ENCODE data around the gene KCNIP3. TPM values are rescaled to one million over a fixed set of nuclear protein-coding genes. Genes with fewer than 3 reads are reported as not detected.

Gene KCNIP3
- total RNA-seq, 1 experiment from 2014 or later = 4.5 TPM

DNA sequence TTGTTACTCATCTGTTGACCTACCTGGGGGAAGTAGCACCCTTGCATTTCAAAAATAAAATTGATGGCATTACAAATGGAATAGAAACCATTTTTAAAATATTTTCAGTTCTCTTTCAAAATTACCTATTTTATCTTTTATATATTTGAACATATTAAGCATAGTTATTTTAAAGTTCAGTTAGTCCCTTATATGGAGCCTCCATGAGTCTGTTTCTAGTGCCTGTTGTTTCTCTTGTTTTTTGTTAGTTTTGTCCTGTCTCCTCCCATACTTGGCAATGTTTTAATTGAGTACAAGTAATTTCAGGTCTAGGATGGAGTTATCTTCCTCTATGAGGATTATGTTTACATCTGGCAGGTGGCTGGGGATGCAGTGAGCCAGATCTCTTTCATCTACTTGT is 5.9 kb upstream of the KCNIP3 start:
- peaks cover 40% of the 10 kb centered on the region; the same call in 1 of the 2 replicates for H3K36me3 ChIP-seq (ENCODE audit: low read depth)
- intact Hi-C loops (cut with micrococcal nuclease; ENCODE audit: unreplicated experiment) = no loop called here
- no peaks in the 10 kb centered on the region for H3K27me3 ChIP-seq (ENCODE audit: insufficient read depth, low read depth)
- ChIA-PET POLR2A (ENCODE audit: unreplicated experiment) (no interaction called here), CTCF (no interaction called here)
- no peak for TF ChIP-seq EZH2 (IDR thresholded peaks at IDR 0.05; ENCODE audit: low read depth)
- TF ChIP-seq, protein P1, sequence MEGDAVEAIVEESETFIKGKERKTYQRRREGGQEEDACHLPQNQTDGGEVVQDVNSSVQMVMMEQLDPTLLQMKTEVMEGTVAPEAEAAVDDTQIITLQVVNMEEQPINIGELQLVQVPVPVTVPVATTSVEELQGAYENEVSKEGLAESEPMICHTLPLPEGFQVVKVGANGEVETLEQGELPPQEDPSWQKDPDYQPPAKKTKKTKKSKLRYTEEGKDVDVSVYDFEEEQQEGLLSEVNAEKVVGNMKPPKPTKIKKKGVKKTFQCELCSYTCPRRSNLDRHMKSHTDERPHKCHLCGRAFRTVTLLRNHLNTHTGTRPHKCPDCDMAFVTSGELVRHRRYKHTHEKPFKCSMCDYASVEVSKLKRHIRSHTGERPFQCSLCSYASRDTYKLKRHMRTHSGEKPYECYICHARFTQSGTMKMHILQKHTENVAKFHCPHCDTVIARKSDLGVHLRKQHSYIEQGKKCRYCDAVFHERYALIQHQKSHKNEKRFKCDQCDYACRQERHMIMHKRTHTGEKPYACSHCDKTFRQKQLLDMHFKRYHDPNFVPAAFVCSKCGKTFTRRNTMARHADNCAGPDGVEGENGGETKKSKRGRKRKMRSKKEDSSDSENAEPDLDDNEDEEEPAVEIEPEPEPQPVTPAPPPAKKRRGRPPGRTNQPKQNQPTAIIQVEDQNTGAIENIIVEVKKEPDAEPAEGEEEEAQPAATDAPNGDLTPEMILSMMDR (conservative IDR thresholded peaks at IDR 0.05) = no peak
- H3K4me1 ChIP-seq (replicated peaks; ENCODE audit: insufficient read depth) = peaks cover 29% of the 10 kb centered on the region
- peaks cover 4% of the 10 kb centered on the region for H4K20me1 ChIP-seq (ENCODE audit: insufficient read depth)
- H3K4me3 ChIP-seq = no peak overlapping the region
- no peaks in the 10 kb centered on the region for H3K79me2 ChIP-seq (ENCODE audit: low read depth)
- no TSS peak for BruUV-seq (replicated peaks)
- H3K9me2 ChIP-seq (ENCODE audit: insufficient read depth) = no peaks in the 10 kb centered on the region
- H3K4me2 ChIP-seq = no peak overlapping the region
- peaks cover 6% of the 10 kb centered on the region; the same call in 1 of the 2 replicates for H3K9me3 ChIP-seq (ENCODE audit: insufficient read depth, low read depth)
- H3F3A ChIP-seq (ENCODE audit: insufficient read depth, low read depth) = peaks cover 44% of the 10 kb centered on the region
- no peak for DNase-seq
- peak overlapping the region; percentile 13; the same call in 1 of the 2 replicates for H3K27ac ChIP-seq
- no peak overlapping the region for H2AFZ ChIP-seq

DNA sequence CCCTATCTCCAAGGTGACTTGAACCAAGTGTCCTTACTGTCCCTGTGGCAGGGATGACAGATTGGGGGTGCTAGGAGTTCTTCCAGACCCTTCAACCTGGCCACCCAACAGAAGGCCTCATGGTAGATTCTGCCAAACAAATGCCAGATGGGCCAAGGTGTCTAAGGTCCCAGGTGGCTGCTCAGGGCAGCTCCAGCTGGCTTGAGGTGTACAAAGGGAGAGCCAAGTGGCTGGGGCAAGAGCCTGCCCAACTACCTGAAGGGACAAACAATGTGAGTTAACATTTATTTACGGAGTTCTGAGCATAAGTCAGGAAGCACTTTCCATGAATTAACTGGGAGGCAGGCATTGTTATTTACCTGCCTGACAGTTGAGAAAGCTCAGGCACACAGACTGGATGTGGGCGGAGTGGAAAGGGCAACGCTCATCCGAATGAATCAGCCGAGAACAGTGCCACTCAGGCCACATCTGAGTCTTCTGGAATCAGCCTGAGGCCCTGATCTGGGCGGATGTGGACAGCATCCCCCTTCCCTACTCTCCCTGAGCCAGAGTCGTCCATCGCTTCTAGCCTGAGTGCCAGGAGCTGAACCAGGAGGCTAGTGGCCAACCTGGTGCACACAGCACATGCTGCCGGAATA is 4.4 kb upstream of the KCNIP3 start:
- TF ChIP-seq, protein P1 (conservative IDR thresholded peaks at IDR 0.05) = no peak
- no peak for TF ChIP-seq EZH2 (IDR thresholded peaks at IDR 0.05; ENCODE audit: low read depth)
- Histone ChIP-seq H3K4me1 (replicated peaks; ENCODE audit: insufficient read depth) (peaks cover 29% of the 10 kb centered on the region), H3K4me2 (peak overlapping the region; percentile 33), H3K27ac (peak overlapping the region; percentile 27), H2AFZ (no peak overlapping the region), H3K36me3 (ENCODE audit: low read depth) (peaks cover 30% of the 10 kb centered on the region; the same call in 1 of the 2 replicates), H3F3A (ENCODE audit: insufficient read depth, low read depth) (peaks cover 44% of the 10 kb centered on the region), H3K9me2 (ENCODE audit: insufficient read depth) (no peaks in the 10 kb centered on the region), H4K20me1 (ENCODE audit: insufficient read depth) (peaks cover 4% of the 10 kb centered on the region), H3K9me3 (ENCODE audit: insufficient read depth, low read depth) (peaks cover 6% of the 10 kb centered on the region; the same call in 1 of the 2 replicates), H3K79me2 (ENCODE audit: low read depth) (no peaks in the 10 kb centered on the region), H3K4me3 (no peak overlapping the region), H3K27me3 (ENCODE audit: insufficient read depth, low read depth) (peaks cover 3% of the 10 kb centered on the region; the same call in 1 of the 2 replicates)
- intact Hi-C loops (cut with micrococcal nuclease; ENCODE audit: unreplicated experiment) = loop anchor here (2.0 kb wide), 1 partner anchor 18 kb away; the partner anchor contains the start of gene PROM2
- peak; percentile 62 to 95 for DNase-seq
- CTCF ChIA-PET = interaction anchor here (0.5 to 2.2 kb wide), 3 partner anchors 15 to 61 kb away, joined by 3 to 9 read pairs (median 4); no protein-coding TSS in a partner anchor
- POLR2A ChIA-PET (ENCODE audit: unreplicated experiment) = interaction anchor here (0.5 to 0.7 kb wide), 3 partner anchors 13 to 127 kb away, joined by 3 to 13 read pairs (median 5); partner anchors contain the start of gene ZNF2
- BruUV-seq (replicated peaks) = no TSS peak

DNA sequence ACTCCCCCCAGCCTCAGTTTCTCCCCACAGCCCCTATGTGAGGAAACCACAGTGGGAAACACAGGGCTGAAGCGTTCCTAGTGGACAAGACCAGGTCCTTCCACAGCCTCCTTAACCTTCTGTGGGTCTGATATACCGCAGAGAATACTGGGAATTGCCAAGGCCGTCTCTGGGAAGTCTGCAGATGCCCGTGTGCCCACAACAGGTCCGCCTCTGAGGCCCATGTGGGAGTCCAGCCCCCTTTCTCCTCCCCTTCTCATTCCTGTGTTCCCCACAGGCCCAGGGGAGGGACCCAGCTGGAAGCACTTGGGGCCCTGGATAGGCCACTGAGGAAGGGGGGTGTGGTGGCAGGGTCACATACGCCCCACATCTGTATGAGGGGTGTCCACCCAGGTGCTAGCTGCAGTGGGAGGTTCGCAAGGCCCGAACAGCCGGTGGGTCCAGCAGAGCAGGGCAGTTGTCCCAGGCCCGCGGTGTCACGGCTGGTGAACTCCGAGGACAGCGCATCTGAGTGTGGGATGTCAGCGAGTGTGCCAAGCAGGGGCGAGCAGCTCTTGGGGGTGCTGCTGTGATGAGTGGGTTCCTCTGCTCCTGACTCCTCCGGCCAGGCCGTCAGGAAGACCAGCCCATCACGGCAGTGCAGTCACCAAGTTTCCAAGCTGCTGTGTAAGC is 2.4 kb upstream of the KCNIP3 start:
- Histone ChIP-seq H2AFZ (no peak overlapping the region), H4K20me1 (ENCODE audit: insufficient read depth) (peaks cover 4% of the 10 kb centered on the region), H3K9me2 (ENCODE audit: insufficient read depth) (no peaks in the 10 kb centered on the region), H3K9me3 (ENCODE audit: insufficient read depth, low read depth) (peaks cover 6% of the 10 kb centered on the region; the same call in 1 of the 2 replicates), H3K4me1 (replicated peaks; ENCODE audit: insufficient read depth) (peaks cover 30% of the 10 kb centered on the region), H3K27me3 (ENCODE audit: insufficient read depth, low read depth) (peaks cover 3% of the 10 kb centered on the region; the same call in 1 of the 2 replicates), H3K27ac (no peak overlapping the region), H3F3A (ENCODE audit: insufficient read depth, low read depth) (peaks cover 42% of the 10 kb centered on the region), H3K79me2 (ENCODE audit: low read depth) (no peaks in the 10 kb centered on the region), H3K4me2 (no peak overlapping the region), H3K4me3 (no peak overlapping the region), H3K36me3 (ENCODE audit: low read depth) (peaks cover 18% of the 10 kb centered on the region; the same call in 1 of the 2 replicates)
- no peak for DNase-seq
- ChIA-PET POLR2A (ENCODE audit: unreplicated experiment) (no interaction called here), CTCF (interaction anchor here (2.2 kb wide), 1 partner anchor 63 kb away, joined by 9 read pairs; no protein-coding TSS in a partner anchor)
- intact Hi-C loops (cut with micrococcal nuclease; ENCODE audit: unreplicated experiment) = no loop called here
- no peak for TF ChIP-seq EZH2 (IDR thresholded peaks at IDR 0.05; ENCODE audit: low read depth)
- TF ChIP-seq, protein P1 (conservative IDR thresholded peaks at IDR 0.05) = no peak
- BruUV-seq (replicated peaks) = no TSS peak
